Kidney tubule cell (primary cell): ENCODE data around the gene TMEM109.
"Not testable (repeated sequence)": the region's sequence is repeated elsewhere in the genome, so short reads cannot be mapped to it uniquely, and the experiment has no call there.

Experiments
- DNase-seq: peaks from one replicate; pipeline ENCODE4 v3.0.0-alpha.2; 2018; ENCODE audit warnings: low spot score

Gene TMEM109

DNA sequence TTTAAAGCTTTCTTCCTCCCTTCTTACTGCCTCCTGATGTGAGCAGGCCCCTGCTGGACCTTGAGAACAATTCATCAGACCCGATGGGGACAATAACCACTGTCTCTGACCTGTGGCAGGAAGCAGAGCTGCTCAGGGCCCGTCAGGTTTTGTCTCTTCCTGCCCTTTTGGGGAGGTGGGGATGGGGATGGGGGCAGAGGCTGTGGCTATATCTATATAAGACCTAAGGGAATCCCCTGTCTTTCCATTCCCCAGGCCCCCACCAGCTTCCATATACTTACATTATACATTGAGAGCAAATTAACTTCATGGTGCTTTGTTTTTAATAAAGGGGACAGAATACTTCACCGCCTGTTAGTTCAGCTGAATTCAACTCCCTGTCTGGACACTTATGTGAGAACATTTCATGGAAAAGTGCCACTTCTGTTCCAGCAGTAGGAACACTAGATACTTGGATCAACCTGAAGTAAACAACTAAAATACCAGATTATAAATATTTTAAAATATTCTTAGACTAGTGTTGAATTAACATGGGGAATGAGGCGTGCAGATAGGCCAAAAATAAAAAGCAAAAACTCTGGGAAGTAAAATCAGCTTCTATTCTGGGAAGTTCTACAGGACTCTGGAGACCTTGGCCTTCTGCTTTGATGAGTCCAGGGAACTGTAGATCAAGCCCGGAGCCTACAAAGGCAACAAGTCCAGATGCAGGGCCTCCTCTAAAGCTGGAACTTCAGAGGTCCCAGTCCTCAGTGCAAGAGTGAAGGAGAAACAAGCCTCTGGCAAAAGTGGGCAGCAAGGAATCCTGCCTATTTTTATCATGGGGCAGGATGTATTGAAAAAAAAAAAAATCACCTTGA, 35.5 kb upstream of the TMEM109 start:
- DNase-seq = no peak

DNA sequence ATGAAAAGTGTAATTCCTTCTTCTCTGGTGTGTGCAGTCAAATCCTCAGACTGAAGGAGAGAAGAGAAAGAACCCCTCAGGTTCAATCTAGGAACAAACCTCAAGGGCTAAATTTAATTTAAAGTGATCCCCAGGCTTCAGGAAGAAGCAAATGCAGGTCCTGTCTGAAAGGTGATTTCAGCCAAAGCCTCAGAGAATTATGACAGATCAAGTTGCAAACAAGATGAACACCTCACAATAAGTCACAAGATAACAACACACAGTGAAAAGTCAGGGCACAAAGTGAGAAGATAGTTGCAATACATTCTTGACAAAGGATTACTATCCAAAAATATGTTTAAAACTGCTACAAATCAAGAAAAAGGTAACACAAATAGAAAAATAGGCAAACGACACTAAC, 34.9 kb upstream of the TMEM109 start:
- DNase-seq = no peak

DNA sequence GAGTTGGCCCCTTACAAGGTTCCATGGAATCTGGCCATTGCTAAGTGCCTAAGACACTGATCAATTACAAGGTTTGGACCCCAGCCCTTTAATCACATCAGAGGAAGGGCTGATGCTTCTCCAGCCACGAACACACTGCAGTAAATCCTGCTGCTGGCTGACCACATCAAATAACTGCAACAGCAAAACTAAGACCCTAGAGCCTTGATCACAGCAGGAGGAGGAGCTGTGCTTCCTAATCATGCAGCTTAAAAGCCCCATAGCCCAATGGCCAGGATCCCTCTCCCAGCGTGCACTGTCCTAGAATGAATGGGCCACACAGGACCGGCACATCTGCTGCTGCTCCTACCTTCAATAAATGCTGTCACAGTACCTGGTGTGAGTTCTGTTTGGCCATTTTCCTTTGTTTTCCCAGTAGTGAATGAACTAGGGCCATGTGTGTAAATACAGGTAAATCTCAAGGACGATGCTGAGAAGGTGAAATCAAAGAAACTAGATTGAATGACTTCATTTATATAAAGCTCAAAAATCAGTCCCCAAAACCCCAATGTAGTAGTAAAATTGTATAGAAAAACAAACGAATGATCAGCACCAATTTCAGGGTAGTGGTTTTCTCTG, 33.9 kb upstream of the TMEM109 start:
- no peak for DNase-seq

DNA sequence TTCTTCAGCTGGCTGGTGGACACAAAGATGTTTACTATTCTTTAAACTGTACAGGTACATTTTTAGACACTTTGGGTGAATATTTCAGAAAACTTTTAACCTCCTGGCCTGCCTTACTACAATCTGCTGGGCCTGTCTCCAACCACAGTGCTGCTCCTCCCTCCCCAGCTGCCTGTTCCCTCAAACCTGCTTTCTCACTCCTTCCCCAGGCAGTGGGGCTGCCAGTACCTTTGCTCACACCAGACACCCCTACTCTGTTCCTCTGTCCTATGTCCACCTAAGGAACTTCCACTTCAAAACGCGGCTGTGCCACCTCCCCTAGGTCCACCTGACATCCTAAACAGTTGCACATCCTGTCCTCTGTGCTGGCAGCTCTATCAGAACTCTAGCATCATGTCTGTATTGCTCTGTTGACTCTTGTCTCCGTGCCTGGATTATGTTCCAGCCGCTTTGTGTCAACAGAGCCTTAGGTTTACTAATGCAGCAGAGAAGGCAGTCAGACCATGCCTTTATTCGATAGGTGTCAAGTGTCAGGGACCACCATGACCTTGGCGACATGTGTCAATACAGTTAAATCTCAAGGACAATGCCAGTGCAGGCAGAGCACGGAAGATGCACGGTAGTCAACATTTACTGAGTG, 33.2 kb upstream of the TMEM109 start:
- no peak for DNase-seq

DNA sequence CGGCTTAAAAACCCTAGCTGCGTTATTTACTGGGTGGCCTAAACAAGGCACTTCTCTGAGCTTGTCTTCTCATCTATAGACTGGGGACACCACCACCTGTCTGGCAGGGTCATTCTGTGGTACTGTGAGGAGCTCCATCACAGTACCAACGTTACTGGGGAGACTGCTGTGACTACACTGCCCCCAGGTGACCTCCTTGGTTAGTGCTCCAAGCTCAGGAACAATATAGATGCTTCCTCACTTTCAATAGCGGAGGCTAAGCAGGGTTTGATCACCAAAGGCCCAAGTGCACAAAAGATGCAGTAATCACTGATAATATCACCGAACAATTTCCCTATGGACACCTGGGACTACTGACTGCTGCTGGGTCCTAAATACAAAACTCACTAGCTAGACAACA, 26.4 kb upstream of the TMEM109 start:
- DNase-seq = peak; percentile 63

DNA sequence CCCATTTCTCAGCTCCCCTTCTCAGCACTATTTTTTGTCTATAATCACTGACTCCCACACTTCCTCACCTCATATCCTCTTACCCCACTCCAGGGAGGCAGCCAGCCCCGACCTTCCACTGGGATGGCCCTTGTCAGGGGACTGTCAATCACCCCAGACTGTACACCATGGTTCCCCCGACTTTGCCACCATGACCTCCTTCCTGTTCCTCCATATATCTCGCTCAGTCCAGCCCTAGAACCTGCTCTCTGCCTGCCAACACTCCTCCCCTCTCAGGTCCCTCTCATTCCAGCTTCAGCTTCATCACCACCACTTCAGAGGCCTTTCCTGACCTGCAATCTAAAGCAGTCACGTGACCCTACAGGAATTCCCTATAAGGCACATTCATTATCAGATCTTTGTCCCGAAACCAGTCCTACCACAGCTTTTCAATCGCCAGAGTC, 24.1 kb upstream of the TMEM109 start:
- DNase-seq = no peak

DNA sequence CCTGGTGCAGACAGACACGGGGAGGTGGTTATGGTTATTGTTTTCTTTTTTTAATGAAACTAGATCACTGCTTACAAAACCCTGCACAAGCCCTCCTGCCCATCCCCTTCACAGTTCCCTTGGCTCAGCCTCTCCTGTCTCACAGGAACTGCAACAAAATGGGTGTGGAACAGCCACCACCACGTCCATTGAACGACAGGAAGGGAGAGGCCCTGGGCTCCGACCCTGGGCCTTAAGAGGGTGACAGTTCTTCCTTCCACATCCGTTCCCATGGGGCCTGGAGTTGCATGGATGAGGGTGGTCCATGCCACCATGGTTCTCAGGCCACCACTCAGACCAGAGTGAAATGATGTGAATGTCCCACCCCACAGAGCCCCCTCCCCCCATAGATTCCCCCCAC, 23.3 kb upstream of the TMEM109 start:
- DNase-seq = no peak

DNA sequence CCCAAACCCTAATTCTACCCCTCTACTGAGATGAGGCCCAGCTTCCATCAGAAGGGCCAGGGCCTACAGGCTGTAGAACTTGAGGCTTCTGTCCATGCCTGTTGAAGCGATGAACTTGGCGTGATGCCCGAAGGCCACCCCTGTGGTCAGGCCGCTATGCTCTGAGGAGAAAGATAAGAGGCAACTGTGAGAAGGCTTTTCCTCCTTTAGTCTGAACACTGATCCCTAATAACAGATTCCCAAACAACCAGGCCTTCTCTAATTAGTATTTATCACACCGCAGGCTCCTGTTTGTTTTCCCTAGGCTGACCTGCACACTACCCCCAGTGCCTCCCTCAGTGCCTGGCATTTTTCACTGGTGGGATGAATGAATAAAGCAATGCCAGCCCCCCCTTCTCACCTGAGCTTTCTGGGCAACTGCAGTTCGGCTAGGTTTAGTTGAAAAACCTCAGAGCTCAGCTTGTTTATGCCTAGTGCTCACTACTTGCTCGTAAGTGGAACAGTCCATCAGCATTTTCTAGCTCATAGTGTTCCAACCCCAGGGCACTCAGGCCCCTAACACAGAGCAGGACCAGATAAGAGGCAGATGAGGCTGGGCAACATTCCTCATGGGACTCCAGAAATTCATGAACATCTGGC, 22.7 kb upstream of the TMEM109 start:
- DNase-seq = no peak

DNA sequence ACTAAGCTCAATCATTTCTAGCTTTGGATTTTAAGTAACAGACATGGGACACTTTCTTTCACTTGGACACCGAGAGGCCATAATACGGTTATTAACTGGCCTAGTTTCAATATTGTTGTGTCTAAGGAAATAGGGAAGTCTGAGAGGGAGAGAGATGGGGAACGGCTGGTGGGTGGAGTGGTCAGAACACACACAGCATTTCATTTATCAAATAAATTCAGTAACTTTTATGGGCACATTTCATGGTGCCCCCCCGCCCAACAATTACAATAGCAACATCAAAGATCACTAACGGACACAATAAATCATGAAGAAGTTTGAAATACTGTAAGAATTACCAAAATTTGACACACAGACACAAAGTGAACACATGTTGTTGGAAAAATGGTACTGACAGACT, 18.3 kb upstream of the TMEM109 start:
- no peak for DNase-seq

DNA sequence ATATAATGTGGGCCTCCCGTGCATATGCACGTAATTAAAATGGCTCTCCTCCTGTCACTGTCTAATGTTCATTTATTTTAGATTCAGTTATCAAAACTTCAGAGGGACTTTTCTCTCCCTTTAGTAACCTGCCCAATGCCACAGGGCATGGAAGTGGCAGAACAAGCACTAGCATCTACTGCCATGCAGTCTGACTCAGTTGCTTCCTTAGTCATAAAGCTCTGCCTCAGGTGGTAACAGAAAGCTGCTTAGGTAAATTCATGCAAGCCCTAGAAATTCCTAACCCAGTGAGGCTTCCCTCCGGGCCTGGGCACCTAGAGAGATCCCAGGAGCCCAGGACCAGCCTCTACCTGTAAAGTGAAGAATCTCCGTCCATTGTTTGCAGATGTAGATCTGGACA, 16.5 kb upstream of the TMEM109 start:
- DNase-seq = no peak

DNA sequence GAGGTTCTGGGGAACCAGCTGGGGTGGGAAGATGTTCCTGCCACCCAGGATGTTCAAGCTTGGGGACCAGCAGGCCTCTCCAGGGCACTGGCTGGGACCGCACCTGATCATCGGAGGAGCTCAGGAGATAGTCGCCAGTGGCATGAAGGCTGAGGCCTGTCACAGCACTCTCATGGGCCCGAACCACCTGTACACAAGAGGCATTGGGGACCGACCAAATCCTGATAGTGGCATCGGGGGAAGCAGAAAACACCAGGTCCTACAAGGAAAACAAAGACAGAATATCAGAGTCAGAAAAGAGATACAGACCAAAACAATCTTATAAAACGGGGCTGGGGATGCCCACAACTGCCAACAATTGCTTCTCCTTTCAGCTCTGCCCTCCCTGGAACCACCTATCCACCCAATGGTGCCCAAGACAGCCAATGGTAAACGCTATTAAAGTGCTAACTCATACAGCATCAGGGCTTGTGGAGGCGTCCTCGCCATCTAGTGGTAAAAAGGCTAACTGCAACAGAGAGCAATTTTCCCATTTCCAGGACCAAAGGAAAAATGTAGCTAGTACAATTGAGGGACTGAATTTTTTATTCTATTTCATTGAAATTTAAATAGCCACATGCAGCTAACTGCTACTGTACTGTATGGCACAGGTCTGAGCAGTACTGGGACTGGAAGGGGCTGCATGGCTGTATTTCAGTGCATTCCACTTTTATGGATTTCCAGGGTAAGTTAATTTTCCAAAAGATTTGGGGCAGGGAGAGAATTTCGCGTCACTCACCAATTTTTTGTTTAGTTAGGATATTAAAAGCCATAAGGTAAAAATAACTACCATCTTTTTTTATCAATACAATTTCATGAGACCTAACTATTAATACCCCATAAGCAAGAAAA, 14.7 kb upstream of the TMEM109 start:
- DNase-seq = peak; percentile 73

DNA sequence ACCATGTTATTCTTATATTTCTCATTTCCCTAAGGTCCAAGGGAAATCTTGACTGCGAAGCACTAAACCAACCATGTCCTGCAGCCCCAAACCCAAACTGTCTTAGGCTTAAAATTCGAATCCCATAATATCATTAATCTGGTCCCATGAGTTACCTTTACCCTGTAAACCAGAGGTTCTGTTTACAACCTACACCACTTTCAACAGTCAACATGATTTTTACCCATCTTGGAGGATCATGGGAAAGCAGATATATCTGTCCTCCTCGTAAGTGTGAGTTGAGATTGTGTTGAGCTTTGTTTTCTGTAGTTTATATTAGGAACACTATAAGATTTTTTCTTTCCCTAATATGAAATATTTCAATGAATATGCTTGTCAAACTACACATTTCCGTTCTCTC, 14.0 kb upstream of the TMEM109 start:
- no peak for DNase-seq

DNA sequence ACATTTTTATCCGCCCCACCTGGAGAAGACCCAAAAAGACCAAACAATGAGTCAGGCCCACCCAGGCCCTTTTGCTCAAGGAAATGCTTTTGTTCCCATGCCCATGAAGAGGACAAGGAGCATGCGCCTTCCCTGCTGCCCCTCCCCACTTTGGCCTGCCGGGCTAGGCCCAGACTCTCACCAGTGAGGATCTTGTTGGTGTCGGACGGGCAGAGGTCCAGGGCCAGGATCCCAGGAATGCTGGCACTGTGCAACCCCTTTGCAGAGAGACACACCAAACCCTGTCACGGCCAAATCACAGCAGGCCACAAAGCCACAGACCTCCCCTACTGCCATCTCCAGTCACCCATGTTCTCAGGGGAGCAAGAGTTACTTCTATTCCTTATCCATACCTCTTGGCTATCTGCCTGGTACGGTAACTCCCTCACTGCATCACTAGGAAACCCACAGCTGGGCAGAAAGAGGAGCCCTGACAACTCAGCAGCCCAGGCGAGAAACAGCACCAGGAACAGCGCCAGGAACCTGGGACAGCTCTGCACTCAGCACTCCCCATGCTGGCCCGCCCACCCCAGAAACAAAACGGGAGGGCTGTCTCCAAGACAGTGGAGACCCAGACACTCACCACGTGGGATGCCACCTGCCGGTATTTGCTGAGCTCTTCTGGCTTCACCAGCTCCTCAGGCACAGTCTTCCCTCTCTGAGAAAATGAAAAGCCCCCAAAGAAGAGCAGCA, 13.1 kb upstream of the TMEM109 start:
- DNase-seq = no peak

DNA sequence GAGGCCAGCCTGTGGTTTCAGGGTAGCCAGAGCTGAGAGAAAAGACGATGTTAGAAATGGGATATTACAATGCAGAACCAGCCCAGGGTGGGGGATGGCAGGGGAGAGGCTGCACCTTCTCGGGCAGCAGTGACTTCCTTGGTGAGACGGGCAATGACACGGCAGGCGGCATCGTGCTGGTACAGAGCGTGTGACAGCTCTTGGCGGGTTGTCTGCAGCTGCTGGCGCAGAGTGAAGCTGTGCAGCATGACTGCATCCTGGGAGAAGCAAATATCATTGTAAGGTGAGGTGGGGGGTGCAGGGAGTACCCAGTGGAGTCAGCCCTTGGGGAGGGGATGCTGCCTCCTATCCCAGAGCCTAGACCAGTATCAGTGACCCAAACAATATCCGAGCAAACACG, 11.3 kb upstream of the TMEM109 start:
- DNase-seq = no peak

DNA sequence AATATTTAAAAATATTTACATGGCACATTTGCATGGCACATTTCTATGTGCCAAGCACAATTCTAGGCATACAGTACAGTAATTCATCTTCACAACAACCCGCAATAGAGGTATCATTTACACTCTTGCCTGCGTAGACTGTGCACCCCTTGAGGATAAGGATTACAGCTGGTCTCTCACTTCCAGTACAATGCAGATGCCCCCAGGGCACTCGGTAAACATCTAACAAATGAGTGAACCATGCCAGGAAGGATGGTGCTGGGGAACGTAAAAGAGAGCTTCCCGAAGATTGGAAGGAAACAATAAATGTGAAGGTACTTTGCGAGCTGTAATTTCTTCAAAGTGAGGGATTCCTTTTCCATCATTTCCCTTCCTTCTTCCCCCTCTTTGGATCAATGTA, 8.9 kb upstream of the TMEM109 start:
- DNase-seq = no peak

DNA sequence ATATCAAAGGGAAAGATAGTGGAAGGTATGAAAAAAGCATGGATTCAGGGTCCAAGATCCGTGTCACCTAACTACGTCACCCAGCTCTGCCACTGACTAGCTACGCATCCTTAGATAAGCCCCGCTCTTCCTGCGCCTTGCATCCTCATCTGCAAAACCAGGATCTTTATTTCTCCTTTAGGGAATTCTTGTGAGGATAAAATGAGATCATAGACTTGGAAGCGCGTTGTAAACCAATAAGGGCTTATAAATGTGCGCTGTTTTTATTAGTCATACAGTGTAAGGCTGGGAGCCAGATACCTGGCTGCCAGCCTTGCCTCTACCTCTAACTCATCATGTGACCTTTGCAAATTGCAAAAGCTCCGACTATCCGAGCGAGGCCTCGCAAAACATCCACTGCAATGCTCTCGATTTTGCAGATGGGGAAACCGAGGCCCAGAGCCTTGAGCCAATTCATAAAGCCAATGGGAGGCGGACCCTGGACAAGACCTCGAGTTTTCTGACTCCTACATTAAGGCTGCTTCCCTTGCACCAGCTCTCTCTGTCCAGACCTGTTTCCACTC, 8.3 kb upstream of the TMEM109 start:
- DNase-seq = peak; percentile 76

DNA sequence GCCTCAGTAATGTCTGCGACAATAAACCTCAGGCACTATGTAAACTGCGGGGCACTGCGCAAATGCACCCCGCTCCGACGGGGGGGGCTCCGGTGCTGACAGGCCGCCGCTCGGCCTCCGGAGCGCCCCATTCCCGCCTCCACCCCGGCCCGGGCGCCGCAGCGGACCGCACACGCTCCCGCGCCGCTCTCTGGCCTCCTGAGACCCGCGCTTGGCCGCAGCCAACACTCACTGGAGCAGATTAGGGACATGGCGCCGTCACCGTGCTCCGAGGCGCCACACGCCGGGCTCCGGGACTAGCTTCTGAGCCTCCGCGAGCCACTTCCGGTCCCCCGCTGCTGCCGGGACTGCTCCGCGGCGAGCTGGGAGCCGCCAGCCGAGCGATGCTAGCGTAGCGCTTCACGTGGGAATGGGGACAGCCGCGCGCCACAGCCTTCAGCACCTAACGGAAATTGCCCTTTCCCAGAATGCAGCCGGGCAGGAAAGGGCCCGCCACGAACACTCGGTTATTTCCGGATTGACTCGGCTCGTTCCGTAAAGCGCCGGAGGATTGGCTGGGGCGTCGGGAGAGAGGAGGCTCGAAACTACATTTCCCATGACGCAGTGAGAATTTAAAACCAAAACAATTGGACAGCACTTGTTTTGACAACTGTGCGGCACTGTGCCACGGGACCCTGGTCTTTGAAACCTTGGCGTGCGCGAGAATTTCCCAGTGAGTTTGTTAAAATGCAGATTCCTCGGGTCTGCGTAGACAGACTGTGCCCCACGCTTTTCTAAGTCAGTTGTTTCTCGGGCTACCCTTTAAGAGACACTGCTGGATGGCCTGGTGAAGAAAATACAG, 7.6 kb upstream of the TMEM109 start, which contains the start of gene PRPF19:
TSS of gene PRPF19 (minus strand) at position 454 of the 841 bp plus-strand sequence. CDS start at position 251, 203 bp downstream.
- DNase-seq = peak; percentile 96

DNA sequence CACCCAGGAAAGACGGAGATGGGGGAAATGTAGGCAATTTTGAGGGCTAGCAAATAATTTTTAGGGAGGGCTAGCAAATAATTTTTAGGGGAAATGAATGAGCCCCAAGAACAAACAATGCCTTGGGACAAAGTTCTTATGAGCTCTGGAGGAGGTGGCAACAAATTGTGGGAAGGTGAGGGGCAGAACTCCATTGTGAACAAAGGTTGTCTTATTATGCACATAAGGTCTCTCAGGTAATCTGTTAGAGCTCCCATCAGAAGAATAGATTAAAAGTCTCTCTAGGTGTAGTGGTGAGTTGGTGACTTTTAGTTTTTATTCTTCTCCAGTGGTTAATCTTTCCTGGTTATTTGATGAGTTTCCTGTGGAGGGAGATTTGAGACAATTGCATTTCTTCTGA, 5.2 kb upstream of the TMEM109 start:
- DNase-seq = no peak

DNA sequence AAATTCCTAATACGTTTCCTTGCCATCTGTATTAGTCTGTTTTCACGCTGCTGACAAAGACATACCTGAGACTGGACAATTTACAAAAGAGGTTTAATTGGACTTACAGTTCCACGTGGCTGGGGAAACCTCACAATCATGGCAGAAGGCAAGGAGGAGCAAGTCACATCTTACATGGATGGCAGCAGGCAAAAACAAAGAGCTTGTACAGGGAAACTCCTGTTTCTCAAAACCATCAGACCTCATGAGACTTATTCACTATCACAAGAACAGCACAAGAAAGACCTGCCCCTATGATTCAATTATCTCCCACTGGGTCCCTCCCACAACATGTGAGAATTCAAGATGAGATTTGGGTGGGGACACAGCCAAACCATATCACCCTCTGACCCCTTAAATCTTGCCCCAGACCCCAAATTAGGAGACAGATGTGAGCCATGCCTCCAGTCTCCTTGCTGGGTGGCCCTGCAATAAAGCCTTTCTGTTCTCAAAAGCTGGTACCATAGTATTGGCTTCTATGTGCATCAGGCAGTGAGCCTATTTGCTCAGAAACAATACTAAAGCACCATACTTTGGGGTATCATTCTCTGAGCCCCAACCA, 4.2 kb upstream of the TMEM109 start:
- DNase-seq = not testable (repeated sequence)
